Prostate gland (tissue), 2 donors: ENCODE data around the gene TMEM94. TPM values are rescaled to one million over a fixed set of nuclear protein-coding genes. Genes with fewer than 3 reads are reported as not detected.

Experiments used
- DNase-seq: peaks from one replicate; pipeline ENCODE4 v3.0.0-alpha.2; 2019; ENCODE audit warnings: low spot score
- H3K27ac ChIP-seq, 2 donors: fragments of 200-600 bp; sonication (generic); 2 replicates each; pipeline ENCODE4 v1.5.1; 2017 to 2019
- H3K27me3 ChIP-seq: fragments of 200-600 bp; sonication (generic); replicated peaks from 2 replicates; pipeline ENCODE4 v1.5.1; 2019; ENCODE audit not compliant: insufficient read depth
- H3K36me3 ChIP-seq, 2 donors: fragments of 200-600 bp; sonication (generic); 1 replicate in 1 of 2; 2 replicates in 1 of 2; pipeline versions ENCODE4 v1.5.1 to v1.8.1; 2017 to 2019
- H3K4me1 ChIP-seq: fragments of 200-600 bp; sonication (generic); replicated peaks from 2 replicates; pipeline ENCODE4 v1.5.1; 2019
- H3K4me3 ChIP-seq, 2 donors: fragments of 200-600 bp; sonication (generic); 2 replicates each; pipeline ENCODE4 v1.5.1; 2017 to 2019
- H3K9me3 ChIP-seq: fragments of 200-600 bp; sonication (generic); 2 replicates; pipeline ENCODE4 v1.5.1; 2017
- CTCF ChIP-seq, 4 experiments: fragments of 200-600 bp in 2 of 4; fragments of 450-650 bp in 2 of 4; sonication (generic) in 2 of 4; IDR thresholded peaks; 1 replicate in 3 of 4; 2 replicates in 1 of 4; pipeline ENCODE4 v1.5.1; 2016 to 2019; ENCODE audit warnings: antibody characterized with exemption in 4 of 4, mild to moderate bottlenecking in 2 of 4, moderate library complexity in 2 of 4
- POLR2A ChIP-seq: fragments of 450-650 bp; IDR thresholded peaks from one replicate; pipeline ENCODE4 v1.6.1; 2016; ENCODE audit warnings: antibody characterized with exemption, mild to moderate bottlenecking
- POLR2AphosphoS5 ChIP-seq: sonication (generic); formaldehyde crosslinking; IDR thresholded peaks from one replicate; pipeline ENCODE4 v1.6.1; 2017; ENCODE audit warnings: antibody characterized with exemption
- WGBS: methylation state at CpG from one replicate; pipeline ENCODE4 v1.1.5; 2018; 5-methylcytosine and 5-hydroxymethylcytosine counted together
- intact Hi-C: fragments of 100-400 bp; cut with DNase I; formaldehyde crosslinking; loops from one replicate; pipeline ENCODE4 v1.14.2; 2022
- microRNA-seq: library from miRNA; unstranded; fragments of <30 nt; microRNA quantifications from one replicate; pipeline ENCODE4, GENCODE V29; 2016
- small RNA-seq, 2 donors: library from RNA; depleted of rRNA; stranded (forward); fragments of <200 nt; gene quantifications; one replicate each; pipeline ENCODE3, GENCODE V24; 2016
- total RNA-seq, 2 donors: library from RNA; depleted of rRNA; stranded (reverse); fragments of >200 nt; gene quantifications; one replicate each; pipeline ENCODE4 v1.1.0, GENCODE V29; 2016

Gene TMEM94
- total RNA-seq, 2 donors from 2014 or later = 63.5 to 128 TPM

GRCh38 chr17:75544250-75544649, 87.8 kb downstream of the TMEM94 start:
- no peak overlapping the region for H3K4me3 ChIP-seq
- H3K36me3 ChIP-seq = no peaks in the 10 kb centered on the region
- intact Hi-C loops = no loop called here
- WGBS = 87% methylated on average over 8 of the region's 8 CpGs
- peaks cover 6% of the 10 kb centered on the region for H3K4me1 ChIP-seq
- TF ChIP-seq CTCF (IDR thresholded peaks at IDR 0.05) = no peak
- TF ChIP-seq POLR2A = no peak
- no peak for TF ChIP-seq POLR2AphosphoS5
- no peak overlapping the region for H3K27ac ChIP-seq
- no peak for DNase-seq
- H3K9me3 ChIP-seq = no peaks in the 10 kb centered on the region
- no peaks in the 10 kb centered on the region for H3K27me3 ChIP-seq

GRCh38 chr17:75546181-75546580, 89.7 kb downstream of the TMEM94 start:
- Histone ChIP-seq H3K36me3 (no peaks in the 10 kb centered on the region), H3K4me1 (peaks cover 11% of the 10 kb centered on the region), H3K27me3 (no peaks in the 10 kb centered on the region), H3K27ac (peak overlapping the region in 1 of 2 donors; percentile 44), H3K4me3 (no peak overlapping the region), H3K9me3 (no peaks in the 10 kb centered on the region)
- no peak for DNase-seq
- TF ChIP-seq POLR2A = no peak
- no peak for TF ChIP-seq POLR2AphosphoS5
- TF ChIP-seq CTCF (IDR thresholded peaks at IDR 0.05) = no peak
- 95% methylated on average over 13 of the region's 13 CpGs for WGBS
- intact Hi-C loops = no loop called here

GRCh38 chr17:75547091-75547490, 90.7 kb downstream of the TMEM94 start:
- H3K36me3 ChIP-seq = no peaks in the 10 kb centered on the region
- TF ChIP-seq POLR2AphosphoS5 (peak; percentile 69), POLR2A (no peak)
- peak overlapping the region; percentile 65 to 70 for H3K27ac ChIP-seq
- H3K4me3 ChIP-seq = no peak overlapping the region
- no peaks in the 10 kb centered on the region for H3K27me3 ChIP-seq
- 51% methylated on average over 9 of the region's 9 CpGs for WGBS
- peaks cover 11% of the 10 kb centered on the region for H3K4me1 ChIP-seq
- intact Hi-C loops = no loop called here
- H3K9me3 ChIP-seq = no peaks in the 10 kb centered on the region
- DNase-seq = peak; percentile 69

- no peak for DNase-seq
- WGBS = 69% methylated on average over 5 of the region's 5 CpGs
- H3K27ac ChIP-seq = peak overlapping the region; percentile 90 to 94
Measured at GRCh38 chr17:75548813-75549212, 92.4 kb downstream of the TMEM94 start.

More at GRCh38 chr17:75548813-75549212, 92.4 kb downstream of the TMEM94 start:
- Histone ChIP-seq H3K4me1 (peaks cover 11% of the 10 kb centered on the region), H3K4me3 (no peak overlapping the region), H3K36me3 (no peaks in the 10 kb centered on the region), H3K9me3 (no peaks in the 10 kb centered on the region), H3K27me3 (no peaks in the 10 kb centered on the region)
- intact Hi-C loops = no loop called here
- TF ChIP-seq POLR2A (no peak), POLR2AphosphoS5 (no peak), CTCF (IDR thresholded peaks at IDR 0.05) (no peak)

Small RNAs within 50 kb of the gene (microRNA-seq; reads per million reads assigned to microRNA genes)
- gene MIR6785 = not detected

Small RNAs within 50 kb of the gene (small RNA-seq; reads per million reads assigned to genes)
- gene RF00019 = 0 reads per million in 2 donors
- 0 reads per million in 2 donors for gene RNU6-938P

Other genes starting within 250 kb of the TMEM94 start
- gene GGA3, start 195.0 kb upstream of the TMEM94 start, total RNA-seq = 10 to 100 TPM; 18.9 to 43.3 TPM
- gene MRPS7, start 194.8 kb upstream of the TMEM94 start, total RNA-seq = 10 to 100 TPM; 40.8 to 45.3 TPM
- gene MIF4GD, start 185.4 kb upstream of the TMEM94 start, total RNA-seq = 10 to 100 TPM; 14.1 to 31.4 TPM
- gene SLC25A19, start 167.2 kb upstream of the TMEM94 start, total RNA-seq = 10 to 100 TPM in 1 of 2 donors, 1 to 10 TPM in 1; 5.2 to 15.2 TPM
- gene GRB2, start 51.0 kb upstream of the TMEM94 start, total RNA-seq = 10 to 100 TPM; 88.3 to 95.7 TPM
- gene CASKIN2, start 58.9 kb downstream of the TMEM94 start, total RNA-seq = 10 to 100 TPM; 16.0 to 35.8 TPM
- gene TSEN54, start 59.9 kb downstream of the TMEM94 start, total RNA-seq = 10 to 100 TPM; 45.9 to 56.2 TPM
- gene LLGL2, start 69.1 kb downstream of the TMEM94 start, total RNA-seq = 10 to 100 TPM; 43.0 to 65.3 TPM
- gene MYO15B, start 131.2 kb downstream of the TMEM94 start, total RNA-seq = 100 to 1,000 TPM in 1 of 2 donors, 10 to 100 TPM in 1; 86.5 to 214 TPM
- 1 to 10 TPM in 1 of 2 donors, under 1 TPM in 1; 0.27 to 4.1 TPM for gene SMIM5, start 176.8 kb downstream of the TMEM94 start, total RNA-seq
- gene RECQL5, start 210.5 kb downstream of the TMEM94 start, total RNA-seq = 100 to 1,000 TPM in 1 of 2 donors, 10 to 100 TPM in 1; 33.6 to 132 TPM
- gene SAP30BP, start 210.7 kb downstream of the TMEM94 start, total RNA-seq = 10 to 100 TPM; 50.4 to 72.3 TPM